Measurements from ENCODE around the gene GRIN3B. TPM values are rescaled to one million over a fixed set of nuclear protein-coding genes. Genes with fewer than 3 reads are reported as not detected.
A peak's percentile ranks its signal among the peaks of the same experiment; 100 is the strongest.

GRIN3B gene
- total and polyA plus RNA-seq, 2 donors (not counting 1 experiment from before 2014, with no cell fraction given), result 0.10 to 0.42 TPM

- H3K9me3 ChIP-seq (ENCODE audit: control extremely low read depth in 1 of 3, control insufficient read depth in 2 of 3, insufficient read depth in 1 of 3, low read length in 2 of 3), result peaks cover 1 to 68% (median 29%) of the 10 kb centered on the region in 3 donors
- H3K27me3 ChIP-seq (replicated peaks in 1 of 4; ENCODE audit: control extremely low read depth in 1 of 4, control insufficient read depth in 3 of 4, insufficient read depth in 4 of 4, low read length in 3 of 4), result no peaks in the 10 kb centered on the region
- peaks cover 15% of the 10 kb centered on the region for H3K4me1 Mint-ChIP-seq
- no peaks in the 10 kb centered on the region for H3K27me3 Mint-ChIP-seq
- peak; percentile 72 for ATAC-seq (ENCODE audit: low read depth)
- H2AFZ ChIP-seq (ENCODE audit: insufficient read depth, low read depth, low read length, poor library complexity, severe bottlenecking), result no peak overlapping the region
- H3K27ac Mint-ChIP-seq, result peak overlapping the region; percentile 84
- no peak overlapping the region for H3K4me3 ChIP-seq (ENCODE audit: control extremely low read depth in 1 of 5, extremely low read depth in 1 of 5, insufficient read depth in 1 of 5, low read depth in 2 of 5, low read length in 4 of 5)
- H3K4me1 ChIP-seq (ENCODE audit: control insufficient read depth in 2 of 2, insufficient read depth in 2 of 2, low read length in 2 of 2), result peaks cover 0 to 21% of the 10 kb centered on the region in 2 donors
- H3K4me2 ChIP-seq (replicated peaks; ENCODE audit: low read depth, low read length, poor library complexity, severe bottlenecking), result no peak overlapping the region
- peak overlapping the region in 1 of 2 donors; percentile 27 for H3K27ac ChIP-seq (ENCODE audit: low read length in 2 of 2)
- ChIA-PET CTCF (interaction anchor here (0.6 to 2.3 kb wide), 9 partner anchors 10 to 137 kb away, joined by 3 to 22 read pairs (median 4); partner anchors contain the start of gene ARHGAP45), POLR2A (interaction anchor here (0.7 to 2.5 kb wide), 6 partner anchors 9 to 40 kb away, joined by 3 to 8 read pairs (median 6); partner anchors contain the start of gene ABCA7)
- H3K9me3 Mint-ChIP-seq (ENCODE audit: insufficient read depth), result no peaks in the 10 kb centered on the region
- H3K4me3 Mint-ChIP-seq, result no peak overlapping the region
- no peaks in the 10 kb centered on the region for H3K79me2 ChIP-seq (ENCODE audit: control insufficient read depth, insufficient read depth, low read length)
- H3K36me3 ChIP-seq (replicated peaks in 1 of 2; ENCODE audit: control extremely low read depth in 1 of 2, control insufficient read depth in 1 of 2, extremely low read depth in 1 of 2, insufficient read depth in 2 of 2, low read length in 1 of 2), result peaks cover 6 to 70% of the 10 kb centered on the region in 2 experiments
- no peak for TF ChIP-seq CTCF (IDR thresholded peaks at IDR 0.05)
- no peak for TF ChIP-seq EZH2 (IDR thresholded peaks at IDR 0.05; ENCODE audit: borderline replicate concordance, insufficient read depth, low read depth, low read length, poor library complexity, severe bottlenecking)
- 60% methylated on average over 2 of the region's 3 CpGs for WGBS (ENCODE audit: insufficient coverage)
- DNase-seq, result peak; percentile 73
- intact Hi-C loops (cut with micrococcal nuclease), result loop anchor here (5.0 kb wide), 1 partner anchor 135 kb away; no protein-coding TSS in a partner anchor
- no peaks in the 10 kb centered on the region for H4K20me1 ChIP-seq (ENCODE audit: control insufficient read depth, insufficient read depth, low read length, poor library complexity, severe bottlenecking)
- no peak overlapping the region for H3K9ac ChIP-seq (ENCODE audit: low read length)
These were observed 57.1 kb downstream of the GRIN3B start for GRCh38 chr19:1057176-1057855.

GRCh38 chr19:1058112-1058511 lies 57.9 kb downstream of the GRIN3B start:
- Histone ChIP-seq H3K79me2 (ENCODE audit: control insufficient read depth, insufficient read depth, low read length) (no peaks in the 10 kb centered on the region), H3K27me3 (replicated peaks in 1 of 4; ENCODE audit: control extremely low read depth in 1 of 4, control insufficient read depth in 3 of 4, insufficient read depth in 4 of 4, low read length in 3 of 4) (no peaks in the 10 kb centered on the region), H3K4me1 (ENCODE audit: control insufficient read depth in 2 of 2, insufficient read depth in 2 of 2, low read length in 2 of 2) (peaks cover 0 to 21% of the 10 kb centered on the region in 2 donors), H3K36me3 (replicated peaks in 1 of 2; ENCODE audit: control extremely low read depth in 1 of 2, control insufficient read depth in 1 of 2, extremely low read depth in 1 of 2, insufficient read depth in 2 of 2, low read length in 1 of 2) (peaks cover 6 to 71% of the 10 kb centered on the region in 2 experiments), H3K9ac (ENCODE audit: low read length) (no peak overlapping the region), H3K27ac (ENCODE audit: low read length in 2 of 2) (no peak overlapping the region), H2AFZ (ENCODE audit: insufficient read depth, low read depth, low read length, poor library complexity, severe bottlenecking) (no peak overlapping the region), H3K9me3 (ENCODE audit: control extremely low read depth in 1 of 3, control insufficient read depth in 2 of 3, insufficient read depth in 1 of 3, low read length in 2 of 3) (peaks cover 1 to 75% (median 29%) of the 10 kb centered on the region in 3 donors), H3K4me3 (ENCODE audit: control extremely low read depth in 1 of 5, extremely low read depth in 1 of 5, insufficient read depth in 1 of 5, low read depth in 2 of 5, low read length in 4 of 5) (no peak overlapping the region), H3K4me2 (replicated peaks; ENCODE audit: low read depth, low read length, poor library complexity, severe bottlenecking) (no peak overlapping the region), H4K20me1 (ENCODE audit: control insufficient read depth, insufficient read depth, low read length, poor library complexity, severe bottlenecking) (no peaks in the 10 kb centered on the region)
- H3K4me3 Mint-ChIP-seq, result no peak overlapping the region
- ChIA-PET POLR2A (interaction anchor here (0.6 to 2.5 kb wide), 6 partner anchors 9 to 540 kb away, joined by 3 to 8 read pairs (median 5); partner anchors contain the start of genes ABCA7 and ARHGAP45), CTCF (interaction anchor here (0.5 to 2.3 kb wide), 12 partner anchors 9 to 202 kb away, joined by 3 to 22 read pairs (median 4); partner anchors contain the start of gene ARHGAP45)
- H3K27me3 Mint-ChIP-seq, result no peaks in the 10 kb centered on the region
- WGBS (ENCODE audit: insufficient coverage), result 69% methylated on average over 5 of the region's 5 CpGs
- intact Hi-C loops (cut with micrococcal nuclease), result loop anchor here (5.0 kb wide), 1 partner anchor 134 kb away; no protein-coding TSS in a partner anchor
- H3K27ac Mint-ChIP-seq, result peak overlapping the region; percentile 84
- H3K4me1 Mint-ChIP-seq, result peaks cover 15% of the 10 kb centered on the region
- ATAC-seq (ENCODE audit: low read depth) (no peak), DNase-seq (no peak)
- H3K9me3 Mint-ChIP-seq (ENCODE audit: insufficient read depth), result no peaks in the 10 kb centered on the region
- no peak for TF ChIP-seq EZH2 (IDR thresholded peaks at IDR 0.05; ENCODE audit: borderline replicate concordance, insufficient read depth, low read depth, low read length, poor library complexity, severe bottlenecking)

Small RNA genes within 50 kb of the gene (small RNA-seq; reads per million reads assigned to genes)
- 9.3 reads per million, percentile 82 among the genes with 10 or more reads in this experiment for gene RNU6-2 (ENCODE audit: insufficient read length, low read depth, low replicate concordance)

Other genes starting within 250 kb of the GRIN3B start
- gene MISP, start 249.3 kb upstream of the GRIN3B start, total RNA-seq, result not detected in 2 replicates
- not detected in 2 replicates for gene MISP, start 249.3 kb upstream of the GRIN3B start, polyA plus RNA-seq
- gene PTBP1, start 203.0 kb upstream of the GRIN3B start, total RNA-seq, result 304 and 309 TPM in 2 replicates
- 137 and 154 TPM in 2 replicates for gene PTBP1, start 203.0 kb upstream of the GRIN3B start, polyA plus RNA-seq
- not detected in 2 replicates for gene PLPPR3, start 178.5 kb upstream of the GRIN3B start, total RNA-seq
- gene PLPPR3, start 178.5 kb upstream of the GRIN3B start, polyA plus RNA-seq, result not detected in 2 replicates
- gene AZU1, start 172.6 kb upstream of the GRIN3B start, total RNA-seq, result 0.44 and 0.70 TPM in 2 replicates
- 0.13 and 0.59 TPM in 2 replicates for gene AZU1, start 172.6 kb upstream of the GRIN3B start, polyA plus RNA-seq
- gene PRTN3, start 159.4 kb upstream of the GRIN3B start, total RNA-seq, result not detected in 2 replicates
- not detected in 2 replicates for gene PRTN3, start 159.4 kb upstream of the GRIN3B start, polyA plus RNA-seq
- gene ELANE, start 148.1 kb upstream of the GRIN3B start, total RNA-seq, result not detected in 2 replicates
- gene ELANE, start 148.1 kb upstream of the GRIN3B start, polyA plus RNA-seq, result 0.18 TPM in 1 of 2 replicates, not detected in the other
- gene CFD, start 140.8 kb upstream of the GRIN3B start, total RNA-seq, result 0.79 and 0.87 TPM in 2 replicates
- gene CFD, start 140.8 kb upstream of the GRIN3B start, polyA plus RNA-seq, result 2.9 and 6.6 TPM in 2 replicates
- 85.0 and 88.6 TPM in 2 replicates for gene MED16, start 107.2 kb upstream of the GRIN3B start, total RNA-seq
- 60.3 and 85.3 TPM in 2 replicates for gene MED16, start 107.2 kb upstream of the GRIN3B start, polyA plus RNA-seq
- not detected in 2 replicates for gene RNU6-9, start 106.9 kb upstream of the GRIN3B start, total RNA-seq
- gene RNU6-9, start 106.9 kb upstream of the GRIN3B start, polyA plus RNA-seq, result not detected in 2 replicates
- 165 and 176 TPM in 2 replicates for gene R3HDM4, start 87.2 kb upstream of the GRIN3B start, total RNA-seq
- 168 and 185 TPM in 2 replicates for gene R3HDM4, start 87.2 kb upstream of the GRIN3B start, polyA plus RNA-seq
- gene KISS1R, start 83.1 kb upstream of the GRIN3B start, total RNA-seq, result 0.56 and 0.79 TPM in 2 replicates
- gene KISS1R, start 83.1 kb upstream of the GRIN3B start, polyA plus RNA-seq, result 0.55 and 1.3 TPM in 2 replicates
- 60.5 and 66.7 TPM in 2 replicates for gene ARID3A, start 74.4 kb upstream of the GRIN3B start, total RNA-seq
- 16.5 and 22.9 TPM in 2 replicates for gene ARID3A, start 74.4 kb upstream of the GRIN3B start, polyA plus RNA-seq
- 50.5 and 60.5 TPM in 2 replicates for gene WDR18, start 16.1 kb upstream of the GRIN3B start, total RNA-seq
- 29.6 and 48.5 TPM in 2 replicates for gene WDR18, start 16.1 kb upstream of the GRIN3B start, polyA plus RNA-seq
- gene TMEM259, start 20.7 kb downstream of the GRIN3B start, total RNA-seq, result 373 and 377 TPM in 2 replicates
- 607 and 730 TPM in 2 replicates for gene TMEM259, start 20.7 kb downstream of the GRIN3B start, polyA plus RNA-seq
- gene RNU6-2, start 21.1 kb downstream of the GRIN3B start, total RNA-seq, result not detected in 2 replicates
- not detected in 2 replicates for gene RNU6-2, start 21.1 kb downstream of the GRIN3B start, polyA plus RNA-seq
- 186 and 198 TPM in 2 replicates for gene CNN2, start 26.2 kb downstream of the GRIN3B start, total RNA-seq
- gene CNN2, start 26.2 kb downstream of the GRIN3B start, polyA plus RNA-seq, result 301 and 325 TPM in 2 replicates
- 192 and 206 TPM in 2 replicates for gene ABCA7, start 39.7 kb downstream of the GRIN3B start, total RNA-seq
- gene ABCA7, start 39.7 kb downstream of the GRIN3B start, polyA plus RNA-seq, result 281 and 425 TPM in 2 replicates
- gene ARHGAP45, start 66.7 kb downstream of the GRIN3B start, total RNA-seq, result 490 and 523 TPM in 2 replicates
- 488 and 579 TPM in 2 replicates for gene ARHGAP45, start 66.7 kb downstream of the GRIN3B start, polyA plus RNA-seq
- 103 and 106 TPM in 2 replicates for gene POLR2E, start 95.0 kb downstream of the GRIN3B start, total RNA-seq
- 84.5 and 121 TPM in 2 replicates for gene POLR2E, start 95.0 kb downstream of the GRIN3B start, polyA plus RNA-seq
- 202 and 213 TPM in 2 replicates for gene GPX4, start 103.6 kb downstream of the GRIN3B start, total RNA-seq
- gene GPX4, start 103.6 kb downstream of the GRIN3B start, polyA plus RNA-seq, result 303 and 317 TPM in 2 replicates
- 83.3 and 85.9 TPM in 2 replicates for gene SBNO2, start 173.8 kb downstream of the GRIN3B start, total RNA-seq
- gene SBNO2, start 173.8 kb downstream of the GRIN3B start, polyA plus RNA-seq, result 42.8 and 47.3 TPM in 2 replicates
- 89.9 and 91.8 TPM in 2 replicates for gene STK11, start 205.4 kb downstream of the GRIN3B start, total RNA-seq
- 82.9 and 87.9 TPM in 2 replicates for gene STK11, start 205.4 kb downstream of the GRIN3B start, polyA plus RNA-seq
- 0.12 TPM in 1 of 2 replicates, not detected in the other for gene CBARP, start 237.6 kb downstream of the GRIN3B start, total RNA-seq
- gene CBARP, start 237.6 kb downstream of the GRIN3B start, polyA plus RNA-seq, result not detected in 2 replicates
- 131 and 150 TPM in 2 replicates for gene ATP5F1D, start 241.3 kb downstream of the GRIN3B start, total RNA-seq
- 145 and 166 TPM in 2 replicates for gene ATP5F1D, start 241.3 kb downstream of the GRIN3B start, polyA plus RNA-seq
- gene MIDN, start 248.2 kb downstream of the GRIN3B start, total RNA-seq, result 97.8 and 98.5 TPM in 2 replicates
- 120 and 156 TPM in 2 replicates for gene MIDN, start 248.2 kb downstream of the GRIN3B start, polyA plus RNA-seq

Measured in B cell (primary cell).